Right ventricle myocardium inferior (tissue), 1 donor: Measurements from ENCODE around the gene TMEM39B. TPM values are rescaled to one million over a fixed set of nuclear protein-coding genes. Genes with fewer than 3 reads are reported as not detected.

Experiments
- ATAC-seq: fragments of 200-7000 bp; cut with Tn5 transposase; one replicate; pipeline ENCODE4 v1.9.1; 2020; ENCODE audit warnings: mild to moderate bottlenecking, moderate library complexity
- DNase-seq: peaks from one replicate; pipeline ENCODE4 v3.0.0; 2021; ENCODE audit errors: missing footprints
- intact Hi-C: fragments of 100-400 bp; cut with DNase I; formaldehyde crosslinking; loops from one replicate; pipeline ENCODE4 v1.11.0; 2022
- long read RNA-seq: library from polyadenylated mRNA; unstranded; transcript quantifications from one replicate; pipeline ENCODE4 v2.0.0, GENCODE V29; 2021
- total RNA-seq: library from RNA; stranded (reverse); fragmentation: NEBNext Ultra II Directional; extraction: Animal tissue kit (Norgen Biotek cat#: 25700); gene quantifications from one replicate; pipeline ENCODE4 v1.2.1, GENCODE V29; 2021
- donor health status: DM: no; HTN: yes; CAD: no; lungs with severe emphysema.

Gene TMEM39B
- 7.1 TPM for total RNA-seq
- long read RNA-seq, partial matches to known transcripts, result 1 of 4 reads
- long read RNA-seq, other reads (novel, unspliced or antisense), result 1 of 4 reads

GRCh38 chr1:32072622-32073298 lies at the start of gene TMEM39B:
Gene TMEM39B (plus strand): TSS chr1:32072939. CDS start chr1:32073048, 109 bp downstream.
- peak; percentile 95 for ATAC-seq
- intact Hi-C loops, result loop anchor here (5.0 kb wide), 2 partner anchors 35 to 105 kb away; partner anchors contain the start of genes KPNA6 and TXLNA
- peak; percentile 100 for DNase-seq

- DNase-seq (no peak), ATAC-seq (no peak)
- intact Hi-C loops, result no loop called here
These were observed 49.4 kb upstream of the TMEM39B start for GRCh38 chr1:32023351-32023750.

- no peak for ATAC-seq
- intact Hi-C loops, result no loop called here
- no peak for DNase-seq
These were observed 47.2 kb upstream of the TMEM39B start for GRCh38 chr1:32025515-32025914.

GRCh38 chr1:32028746-32029145 lies 44.0 kb upstream of the TMEM39B start:
- no peak for DNase-seq
- ATAC-seq, result no peak

GRCh38 chr1:32031578-32032274 lies 41.0 kb upstream of the TMEM39B start:
- intact Hi-C loops, result no loop called here
- DNase-seq (no peak), ATAC-seq (no peak)

More at GRCh38 chr1:32028746-32029145, 44.0 kb upstream of the TMEM39B start:
- intact Hi-C loops, result no loop called here

- intact Hi-C loops, result no loop called here
- ATAC-seq, result no peak
These were observed 40.5 kb upstream of the TMEM39B start for GRCh38 chr1:32032275-32032615.

GRCh38 chr1:32035119-32035518 lies 37.6 kb upstream of the TMEM39B start:
- no peak for DNase-seq
- intact Hi-C loops, result no loop called here
- ATAC-seq, result no peak

More at GRCh38 chr1:32032275-32032615, 40.5 kb upstream of the TMEM39B start:
- DNase-seq, result no peak

GRCh38 chr1:32040711-32041110 lies 32.0 kb upstream of the TMEM39B start:
- ATAC-seq (peak; percentile 28), DNase-seq (no peak)
- intact Hi-C loops, result no loop called here

GRCh38 chr1:32042330-32042729 lies 30.4 kb upstream of the TMEM39B start:
- intact Hi-C loops, result no loop called here
- ATAC-seq, result no peak
- no peak for DNase-seq

GRCh38 chr1:32044234-32044633 lies 28.5 kb upstream of the TMEM39B start:
- DNase-seq (no peak), ATAC-seq (no peak)
- intact Hi-C loops, result no loop called here

- intact Hi-C loops, result no loop called here
- ATAC-seq (peak; percentile 16), DNase-seq (no peak)
These were observed 27.0 kb upstream of the TMEM39B start for GRCh38 chr1:32045772-32046171.

GRCh38 chr1:32047701-32048100 lies 25.0 kb upstream of the TMEM39B start:
- DNase-seq (no peak), ATAC-seq (no peak)
- intact Hi-C loops, result no loop called here

GRCh38 chr1:32048440-32048839 lies 24.3 kb upstream of the TMEM39B start:
- intact Hi-C loops, result no loop called here
- no peak for DNase-seq
- ATAC-seq, result no peak

GRCh38 chr1:32051706-32052105 lies 21.0 kb upstream of the TMEM39B start:
- intact Hi-C loops, result no loop called here
- ATAC-seq (no peak), DNase-seq (no peak)

GRCh38 chr1:32052887-32053286 lies 19.9 kb upstream of the TMEM39B start:
- ATAC-seq (no peak), DNase-seq (no peak)
- intact Hi-C loops, result no loop called here

GRCh38 chr1:32055416-32055815 lies 17.3 kb upstream of the TMEM39B start:
- ATAC-seq (no peak), DNase-seq (no peak)
- intact Hi-C loops, result no loop called here

- intact Hi-C loops, result no loop called here
- DNase-seq (no peak), ATAC-seq (no peak)
These were observed 16.1 kb upstream of the TMEM39B start for GRCh38 chr1:32056598-32056997.

GRCh38 chr1:32060914-32061313 lies 11.8 kb upstream of the TMEM39B start:
- intact Hi-C loops, result loop anchor here (10.0 kb wide), 1 partner anchor 46 kb away; the partner anchor contains the start of gene KHDRBS1
- DNase-seq (no peak), ATAC-seq (no peak)

GRCh38 chr1:32062867-32063230 lies 9.9 kb upstream of the TMEM39B start:
- no peak for DNase-seq
- ATAC-seq, result no peak
- intact Hi-C loops, result loop anchor here (1.0 to 10.0 kb wide), 2 partner anchors 13 to 48 kb away; partner anchors contain the start of gene KHDRBS1

GRCh38 chr1:32063261-32063681 lies 9.5 kb upstream of the TMEM39B start:
- intact Hi-C loops, result loop anchor here (10.0 kb wide), 1 partner anchor 48 kb away; the partner anchor contains the start of gene KHDRBS1

More at GRCh38 chr1:32063261-32063681, 9.5 kb upstream of the TMEM39B start:
- DNase-seq (no peak), ATAC-seq (peak; percentile 41)
